DMS 273 (cell line): ENCODE results near the gene TMC8.

Source experiments
- DNase-seq: peaks from one replicate; lab custom pipeline; 2025; ENCODE audit not compliant: unreplicated experiment; lab: John Stamatoyannopoulos, UW

Gene TMC8

GRCh38 chr17:78130437-78131101, at the start of gene TMC8:
TMC8 (plus strand) TSS chr17:78130771; CDS start chr17:78131589, 818 bp downstream.
- no peak for DNase-seq

GRCh38 chr17:78081551-78081950, 49.0 kb upstream of the TMC8 start:
- DNase-seq: peak; percentile 20

GRCh38 chr17:78082355-78082872, 48.2 kb upstream of the TMC8 start:
- peak; percentile 45 for DNase-seq

GRCh38 chr17:78082988-78083387, 47.6 kb upstream of the TMC8 start:
- DNase-seq: peak; percentile 89

- no peak for DNase-seq
Observed at GRCh38 chr17:78086740-78087139, 43.8 kb upstream of the TMC8 start.

GRCh38 chr17:78088529-78088928, 42.0 kb upstream of the TMC8 start:
- no peak for DNase-seq

GRCh38 chr17:78089576-78090281, 40.8 kb upstream of the TMC8 start:
- no peak for DNase-seq

GRCh38 chr17:78092794-78093324, 37.7 kb upstream of the TMC8 start:
- no peak for DNase-seq

GRCh38 chr17:78095035-78095434, 35.5 kb upstream of the TMC8 start:
- DNase-seq: no peak

- DNase-seq: no peak
Observed at GRCh38 chr17:78096093-78096492, 34.5 kb upstream of the TMC8 start.

- DNase-seq: no peak
Observed at GRCh38 chr17:78101112-78101511, 29.5 kb upstream of the TMC8 start.

- no peak for DNase-seq
Observed at GRCh38 chr17:78101542-78101941, 29.0 kb upstream of the TMC8 start.

- DNase-seq: no peak
Observed at GRCh38 chr17:78103311-78103710, 27.3 kb upstream of the TMC8 start.

GRCh38 chr17:78104540-78104941, 26.0 kb upstream of the TMC8 start:
- DNase-seq: no peak

GRCh38 chr17:78105101-78105500, 25.5 kb upstream of the TMC8 start:
- DNase-seq: no peak

- DNase-seq: no peak
Observed at GRCh38 chr17:78105551-78105950, 25.0 kb upstream of the TMC8 start.

- no peak for DNase-seq
Observed at GRCh38 chr17:78106211-78106610, 24.4 kb upstream of the TMC8 start.

GRCh38 chr17:78107457-78107856, 23.1 kb upstream of the TMC8 start:
- no peak for DNase-seq

- no peak for DNase-seq
Observed at GRCh38 chr17:78107976-78108725, 22.4 kb upstream of the TMC8 start.

- DNase-seq: no peak
Observed at GRCh38 chr17:78108726-78109488, 21.7 kb upstream of the TMC8 start.

- no peak for DNase-seq
Observed at GRCh38 chr17:78109489-78109761, 21.1 kb upstream of the TMC8 start.
